Astrocyte (in vitro differentiated cells and primary cell): Measurements from ENCODE around the gene CIDEB. TPM values are rescaled to one million over a fixed set of nuclear protein-coding genes. Genes with fewer than 3 reads are reported as not detected.
"Not testable (repeated sequence)": the region's sequence is repeated elsewhere in the genome, so short reads cannot be mapped to it uniquely, and the experiment has no call there.

Source experiments
- DNase-seq: peaks from one replicate; pipeline ENCODE4 v3.0.0-alpha.2; 2010; ENCODE audit warnings: low read depth
- FAIRE-seq: peaks from 2 replicates; lab custom pipeline; 2011; peaks lifted over from hg19 to GRCh38; lab: Jason Lieb, UNC
- H2AFZ ChIP-seq: 2 replicates; pipeline ENCODE4 v1.6.0; 2012; ENCODE audit warnings: low read depth, low read length, inconsistent platforms
- H3K27ac ChIP-seq: 2 replicates; pipeline ENCODE4 v1.5.1; 2011; ENCODE audit warnings: low read depth, low read length, inconsistent platforms
- H3K27me3 ChIP-seq: 2 replicates; pipeline ENCODE4 v1.6.0; 2011; ENCODE audit warnings: low read length, inconsistent platforms; ENCODE audit not compliant: insufficient read depth
- H3K36me3 ChIP-seq: 2 replicates; pipeline ENCODE4 v1.5.1; 2011; ENCODE audit warnings: low read length, inconsistent platforms; ENCODE audit not compliant: insufficient read depth
- H3K4me1 ChIP-seq: 2 replicates; pipeline ENCODE4 v1.5.1; 2011; ENCODE audit warnings: low read length, inconsistent platforms; ENCODE audit not compliant: insufficient read depth
- H3K4me2 ChIP-seq: 2 replicates; pipeline ENCODE4 v1.6.0; 2012; ENCODE audit warnings: low read length, inconsistent platforms
- H3K4me3 ChIP-seq: 2 replicates; pipeline ENCODE4 v1.5.1; 2011; ENCODE audit warnings: low read depth, mild to moderate bottlenecking, low read length, inconsistent platforms; ENCODE audit not compliant: insufficient read depth
- H3K79me2 ChIP-seq: 2 replicates; pipeline ENCODE4 v1.6.0; 2012; ENCODE audit warnings: mild to moderate bottlenecking, low read length, inconsistent platforms; ENCODE audit not compliant: insufficient read depth
- H3K9ac ChIP-seq: 2 replicates; pipeline ENCODE4 v1.6.0; 2012; ENCODE audit warnings: mild to moderate bottlenecking, low read length, inconsistent platforms
- H3K9me3 ChIP-seq: 2 replicates; pipeline ENCODE4 v1.5.1; 2012; ENCODE audit warnings: low read depth, mild to moderate bottlenecking, low read length, inconsistent platforms; ENCODE audit not compliant: insufficient read depth
- H4K20me1 ChIP-seq: 2 replicates; pipeline ENCODE4 v1.6.0; 2012; ENCODE audit warnings: low read length, inconsistent platforms; ENCODE audit not compliant: insufficient read depth
- H3K27ac Mint-ChIP-seq: one replicate; pipeline ENCODE4 v1.8.0; 2021; ENCODE audit warnings: mild to moderate bottlenecking, mixed read lengths; ENCODE audit not compliant: unreplicated experiment
- H3K27me3 Mint-ChIP-seq: one replicate; pipeline ENCODE4 v1.8.0; 2021; ENCODE audit warnings: low read depth, mixed read lengths; ENCODE audit not compliant: unreplicated experiment
- H3K36me3 Mint-ChIP-seq: one replicate; pipeline ENCODE4 v1.8.0; 2021; ENCODE audit warnings: low read depth, mixed read lengths; ENCODE audit not compliant: unreplicated experiment
- H3K4me1 Mint-ChIP-seq: one replicate; pipeline ENCODE4 v1.8.0; 2021; ENCODE audit warnings: low read depth, mixed read lengths; ENCODE audit not compliant: unreplicated experiment
- H3K4me3 Mint-ChIP-seq: one replicate; pipeline ENCODE4 v1.8.0; 2021; ENCODE audit warnings: mild to moderate bottlenecking, moderate library complexity, mixed read lengths; ENCODE audit not compliant: unreplicated experiment
- H3K9me3 Mint-ChIP-seq: one replicate; pipeline ENCODE4 v1.8.0; 2021; ENCODE audit warnings: mild to moderate bottlenecking, mixed read lengths; ENCODE audit not compliant: unreplicated experiment
- CTCF ChIP-seq: IDR thresholded peaks from 2 replicates; pipeline ENCODE4 v1.5.1; 2011; ENCODE audit warnings: low read depth, mild to moderate bottlenecking, inconsistent platforms, low read length, moderate library complexity; ENCODE audit not compliant: insufficient read depth
- EZH2 ChIP-seq: IDR thresholded peaks from 2 replicates; pipeline ENCODE4 v1.6.1; 2012; ENCODE audit warnings: mild to moderate bottlenecking, low read length, inconsistent platforms; ENCODE audit not compliant: insufficient read depth
- total RNA-seq: library from RNA; stranded (reverse); gene quantifications from 2 replicates; pipeline ENCODE4 v1.2.1, GENCODE V29; 2021

The CIDEB gene
- total RNA-seq, 1 donor from 2014 or later: not detected

- not testable (repeated sequence) for H3K36me3 ChIP-seq, H3K4me2 ChIP-seq, H3K9me3 Mint-ChIP-seq, FAIRE-seq, H4K20me1 ChIP-seq, DNase-seq, H3K27ac ChIP-seq, H3K4me1 ChIP-seq, H3K4me3 ChIP-seq, H3K27ac Mint-ChIP-seq, H3K79me2 ChIP-seq, H3K4me1 Mint-ChIP-seq, H3K36me3 Mint-ChIP-seq, H3K4me3 Mint-ChIP-seq, H2AFZ ChIP-seq, H3K9ac ChIP-seq, H3K9me3 ChIP-seq
- peaks cover 53% of the 10 kb centered on the region for H3K27me3 Mint-ChIP-seq
- peak; percentile 11 for TF ChIP-seq CTCF
- H3K27me3 ChIP-seq: peaks cover 19% of the 10 kb centered on the region
Measured at GRCh38 chr14:24327914-24328313, 20.1 kb upstream of the CIDEB start.

- no peak overlapping the region for H3K4me3 ChIP-seq
- Mint-ChIP-seq H3K36me3 (no peaks in the 10 kb centered on the region), H3K4me1 (no peaks in the 10 kb centered on the region), H3K4me3 (no peak overlapping the region), H3K27me3 (peaks cover 53% of the 10 kb centered on the region), H3K9me3 (no peaks in the 10 kb centered on the region), H3K27ac (no peak overlapping the region)
- no peaks in the 10 kb centered on the region for H3K9me3 ChIP-seq
- no peak overlapping the region for H3K4me2 ChIP-seq
- H2AFZ ChIP-seq: no peak overlapping the region
- H3K9ac ChIP-seq: no peak overlapping the region
- H3K4me1 ChIP-seq: peaks cover 1% of the 10 kb centered on the region
- no peaks in the 10 kb centered on the region for H3K36me3 ChIP-seq
- H3K27me3 ChIP-seq: peaks cover 16% of the 10 kb centered on the region
- no peak for TF ChIP-seq CTCF
- TF ChIP-seq EZH2: no peak
- no peak for FAIRE-seq
- no peak overlapping the region for H3K27ac ChIP-seq
- no peaks in the 10 kb centered on the region for H4K20me1 ChIP-seq
- no peaks in the 10 kb centered on the region for H3K79me2 ChIP-seq
- DNase-seq: no peak
Measured at GRCh38 chr14:24327303-24327702, 19.5 kb upstream of the CIDEB start.

GRCh38 chr14:24325963-24326362, 18.2 kb upstream of the CIDEB start:
- Mint-ChIP-seq H3K4me3 (no peak overlapping the region), H3K36me3 (no peaks in the 10 kb centered on the region)

More at GRCh38 chr14:24325963-24326362, 18.2 kb upstream of the CIDEB start:
- TF ChIP-seq CTCF (no peak), EZH2 (no peak)
- FAIRE-seq: no peak
- H3K4me2 ChIP-seq: no peak overlapping the region
- Mint-ChIP-seq H3K27me3 (peaks cover 44% of the 10 kb centered on the region), H3K9me3 (no peaks in the 10 kb centered on the region), H3K27ac (no peak overlapping the region), H3K4me1 (peaks cover 3% of the 10 kb centered on the region)
- H3K27ac ChIP-seq: no peak overlapping the region
- no peaks in the 10 kb centered on the region for H3K36me3 ChIP-seq
- H3K9me3 ChIP-seq: no peaks in the 10 kb centered on the region
- H4K20me1 ChIP-seq: no peaks in the 10 kb centered on the region
- H3K27me3 ChIP-seq: peaks cover 16% of the 10 kb centered on the region
- no peak for DNase-seq
- no peaks in the 10 kb centered on the region for H3K4me1 ChIP-seq
- H2AFZ ChIP-seq: no peak overlapping the region
- H3K79me2 ChIP-seq: no peaks in the 10 kb centered on the region
- no peak overlapping the region for H3K9ac ChIP-seq
- H3K4me3 ChIP-seq: no peak overlapping the region
